GM21737 (cell line): ENCODE measurements around the gene ARHGAP42.
"Not testable (repeated sequence)": the region's sequence is repeated elsewhere in the genome, so short reads cannot be mapped to it uniquely, and the experiment has no call there.

ENCODE experiments used
- ATAC-seq: cut with Tn5 transposase; IDR thresholded peaks from one replicate; pipeline ENCODE4 v1.9.1; 2021; ENCODE audit warnings: mild to moderate bottlenecking, moderate library complexity; ENCODE audit not compliant: unreplicated experiment

ARHGAP42 gene

DNA sequence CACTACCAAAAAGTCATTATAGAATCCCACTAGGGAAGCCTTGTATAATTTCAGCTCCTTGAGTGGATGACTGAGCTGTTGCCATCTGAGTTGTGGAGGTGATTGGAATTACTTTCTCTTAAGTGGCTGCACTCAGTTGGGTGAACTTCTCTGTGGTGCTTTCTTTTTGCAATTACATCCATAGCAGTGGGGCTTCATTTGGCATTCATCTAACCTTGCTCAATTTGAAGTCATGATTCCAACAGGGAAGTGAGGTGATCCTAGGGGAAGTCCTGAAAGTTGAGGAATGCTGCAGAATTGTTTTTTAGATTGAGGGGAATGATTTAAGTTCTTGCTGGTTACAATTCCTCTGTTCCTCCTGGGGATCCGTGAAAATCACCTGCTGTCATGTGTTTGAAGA is 39.6 kb downstream of the ARHGAP42 start:
- no peak for ATAC-seq

DNA sequence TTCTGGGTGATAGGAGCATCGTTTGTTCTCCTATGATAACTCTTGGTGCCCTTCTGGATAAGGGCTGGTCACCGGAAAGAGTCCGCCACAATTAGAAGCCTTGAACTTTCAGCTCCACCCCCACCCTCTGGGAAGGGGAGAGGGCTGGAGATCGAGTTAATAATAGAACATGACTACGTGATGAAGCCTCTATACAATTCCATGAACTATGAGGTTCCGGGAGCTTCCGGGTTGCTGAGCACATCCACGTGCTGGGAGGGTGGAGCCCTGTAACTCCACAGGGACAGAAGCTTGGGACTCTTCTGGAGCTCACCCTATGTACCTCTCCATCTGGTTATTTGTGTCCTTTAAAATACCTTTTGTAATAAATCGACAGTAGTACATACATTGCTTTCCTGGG is 40.3 kb downstream of the ARHGAP42 start:
- ATAC-seq = no peak

DNA sequence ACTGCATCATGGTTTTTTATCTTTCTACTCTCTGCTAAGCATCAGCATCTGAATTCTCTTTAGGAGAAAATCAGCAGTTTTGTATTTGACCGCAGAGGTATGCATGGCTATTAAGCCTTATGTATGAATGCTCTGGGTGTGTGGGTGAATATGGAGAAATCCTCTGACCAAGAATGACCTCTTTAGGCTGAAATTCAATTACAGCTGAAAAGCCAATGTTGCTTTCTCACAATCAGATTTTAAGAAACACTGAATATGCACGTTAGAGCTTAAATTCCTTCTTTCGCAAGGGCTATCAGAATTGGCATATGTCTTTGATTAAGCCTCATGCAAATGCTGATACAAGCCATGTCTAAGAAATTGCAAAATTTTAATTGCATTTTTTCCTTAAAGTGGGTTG is 43.2 kb downstream of the ARHGAP42 start:
- ATAC-seq = no peak

DNA sequence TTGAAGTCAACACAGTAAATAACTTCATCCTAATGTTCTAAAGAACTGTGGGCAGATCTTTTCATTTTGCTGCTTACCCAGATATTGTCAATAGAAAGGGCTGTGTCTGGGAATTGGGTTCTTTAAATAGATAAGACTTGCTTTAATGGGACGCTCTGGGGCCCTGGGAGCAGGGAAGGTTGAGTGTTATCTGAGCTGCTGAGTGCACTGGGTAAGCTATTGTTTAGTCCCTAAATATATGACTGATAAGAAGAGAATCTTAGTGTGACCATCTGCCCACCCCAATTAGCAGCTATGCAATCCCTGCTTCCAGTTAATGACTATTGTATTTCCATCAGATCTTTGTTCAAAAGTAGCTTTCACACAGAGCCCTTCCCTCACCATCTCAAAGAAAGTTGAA is 44.4 kb downstream of the ARHGAP42 start:
- no peak for ATAC-seq

DNA sequence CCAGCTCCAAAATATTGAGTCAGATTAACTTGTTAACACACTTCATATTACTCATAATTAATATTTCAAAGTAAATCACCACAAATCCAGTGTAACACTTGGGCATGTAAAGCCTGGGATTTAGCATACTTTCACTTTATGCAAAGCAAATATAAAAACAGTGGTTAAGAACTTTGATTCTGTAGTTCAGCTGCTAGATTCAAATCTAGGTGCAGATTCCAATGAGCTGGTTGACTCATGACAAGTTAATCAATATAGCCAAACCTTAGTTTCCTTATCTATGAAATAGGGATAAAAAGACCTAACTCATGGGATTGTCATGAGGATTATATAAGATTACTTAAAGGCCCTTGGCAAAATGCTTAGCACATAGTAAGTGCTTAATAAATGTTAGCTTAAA is 45.9 kb downstream of the ARHGAP42 start:
- ATAC-seq = no peak

DNA sequence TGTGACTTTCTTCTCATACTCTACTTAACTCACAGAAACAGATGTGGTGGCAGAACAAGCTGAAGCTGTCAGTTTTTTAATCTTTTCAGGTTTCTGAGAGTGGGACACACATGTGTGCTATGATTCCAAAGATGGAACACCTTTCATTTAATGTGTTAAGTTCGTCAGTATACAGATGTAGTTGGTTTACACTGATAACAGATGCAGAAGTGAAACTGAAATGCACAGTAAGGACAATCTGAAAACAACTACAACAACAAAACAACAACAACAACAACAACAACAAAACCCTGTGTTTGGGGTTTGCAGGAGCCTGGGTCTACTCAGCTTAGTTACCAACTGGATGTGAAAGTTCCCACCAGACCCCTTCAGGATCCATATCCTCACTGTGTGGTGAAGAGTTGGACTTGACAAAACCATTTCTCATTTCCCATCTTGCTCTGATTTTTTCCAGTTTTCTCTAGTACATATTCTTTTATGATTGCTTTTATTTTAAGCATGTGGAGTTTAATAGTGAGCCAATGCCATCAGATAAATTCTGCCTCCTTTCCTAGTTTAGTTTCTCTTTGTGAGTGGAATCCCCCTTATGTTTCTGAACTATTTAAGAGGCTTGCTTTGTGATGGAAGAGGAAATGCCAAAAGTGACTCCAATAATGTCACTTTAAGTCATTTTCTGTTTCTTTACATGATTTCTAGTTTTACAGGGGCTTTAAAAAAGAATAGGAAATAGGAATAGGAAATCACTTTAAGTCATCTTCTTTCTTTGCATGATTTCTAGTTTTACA is 47.8 kb downstream of the ARHGAP42 start:
- ATAC-seq = peak; percentile 54

DNA sequence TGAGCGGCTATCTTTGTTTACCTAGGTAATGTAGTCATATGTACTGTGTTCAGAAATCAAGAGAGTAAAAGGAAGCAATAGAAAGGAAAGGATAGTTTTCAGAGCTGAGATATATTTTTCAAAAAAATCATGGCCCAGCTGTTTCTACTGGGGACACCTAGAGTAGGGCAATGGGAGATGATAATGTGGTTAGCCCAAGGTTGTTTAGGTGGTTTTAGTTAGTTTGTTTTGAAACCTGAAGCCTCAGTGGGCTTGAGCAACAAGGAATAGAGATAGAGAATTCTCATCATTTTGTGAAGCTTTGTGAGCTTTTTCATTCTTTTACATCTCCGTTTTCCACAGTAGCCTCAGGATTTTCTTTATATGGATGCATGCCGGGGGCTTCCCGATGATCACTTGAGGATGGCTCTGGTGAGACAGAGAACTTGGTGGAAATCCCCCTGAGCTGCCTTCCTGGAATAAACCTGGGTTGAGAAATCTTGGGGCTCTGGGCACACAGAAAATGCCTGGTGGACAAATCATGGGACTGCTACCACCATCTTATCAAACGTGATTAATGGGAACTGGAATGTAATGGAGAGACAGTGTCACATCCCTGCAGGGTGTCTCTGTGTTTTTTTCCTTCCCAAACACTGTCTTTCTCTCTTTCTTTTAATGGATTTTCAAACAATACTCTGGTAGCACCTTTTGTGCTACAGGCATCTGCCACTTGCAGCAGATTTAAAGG is 49.0 kb downstream of the ARHGAP42 start:
- no peak for ATAC-seq

DNA sequence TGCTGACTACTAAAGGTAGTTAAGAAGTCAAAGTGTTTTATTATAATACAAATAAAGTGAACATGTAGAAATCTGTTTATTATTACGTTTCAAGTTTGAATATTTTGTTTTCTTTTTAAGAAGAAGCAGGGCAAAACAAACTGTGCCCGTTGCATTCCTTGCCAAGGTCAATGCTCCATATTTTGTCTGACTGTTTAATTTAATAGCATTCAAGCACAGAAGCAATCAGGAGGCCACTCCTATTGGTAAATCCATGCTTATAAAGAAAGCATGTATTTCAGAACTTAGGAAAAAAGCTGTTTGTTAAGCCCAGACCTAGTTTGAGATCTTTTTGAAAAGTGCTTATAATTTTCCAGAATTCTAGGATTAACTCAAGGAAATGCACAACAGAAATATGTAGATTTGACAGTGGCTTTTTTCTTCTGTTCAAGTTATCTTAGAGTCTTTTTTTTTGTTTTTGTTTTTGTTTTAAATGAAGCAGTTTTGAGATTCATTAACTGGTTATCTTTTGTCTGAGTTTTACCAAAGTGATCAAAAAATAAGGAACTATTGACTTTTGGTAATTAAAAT is 51.7 kb downstream of the ARHGAP42 start:
- ATAC-seq = no peak

DNA sequence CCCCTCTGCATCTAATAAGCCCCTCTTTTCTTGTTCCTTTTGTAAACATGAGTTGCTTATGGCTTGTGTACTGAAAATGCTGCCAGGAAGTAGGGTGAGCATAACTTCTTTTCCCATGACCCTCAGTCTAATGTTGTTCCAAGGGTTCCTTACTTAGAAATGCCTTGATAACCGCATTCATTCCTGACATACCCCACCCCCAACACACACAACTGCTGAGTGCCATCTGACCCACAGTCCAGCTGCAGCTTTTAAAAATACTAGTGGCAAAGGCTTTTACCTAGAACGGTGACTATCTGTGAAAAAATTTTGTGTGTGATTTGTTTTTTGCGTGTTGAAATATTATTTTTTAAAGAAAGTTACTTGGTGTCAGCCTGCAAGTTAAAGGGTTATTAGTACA is 52.6 kb downstream of the ARHGAP42 start:
- ATAC-seq = no peak

DNA sequence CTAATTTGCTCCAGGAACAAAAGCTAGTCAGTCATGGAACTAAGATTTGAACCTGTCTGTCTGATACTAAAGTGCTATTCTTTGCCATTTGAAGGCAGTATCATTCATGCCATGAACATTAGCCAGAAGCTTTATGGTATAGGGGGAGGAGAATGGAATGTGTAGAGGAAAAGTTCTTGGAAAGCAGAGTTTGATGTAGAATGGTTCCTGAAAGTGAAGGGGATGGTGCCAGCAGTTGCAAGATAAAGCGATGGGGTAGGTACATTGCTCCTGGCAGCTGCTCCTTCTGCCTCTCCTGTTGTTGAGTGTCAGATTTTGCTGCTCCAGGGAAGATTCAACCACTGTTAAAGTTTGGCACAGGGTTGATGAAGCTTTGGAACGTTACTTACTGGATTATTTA is 53.4 kb downstream of the ARHGAP42 start:
- ATAC-seq = no peak

DNA sequence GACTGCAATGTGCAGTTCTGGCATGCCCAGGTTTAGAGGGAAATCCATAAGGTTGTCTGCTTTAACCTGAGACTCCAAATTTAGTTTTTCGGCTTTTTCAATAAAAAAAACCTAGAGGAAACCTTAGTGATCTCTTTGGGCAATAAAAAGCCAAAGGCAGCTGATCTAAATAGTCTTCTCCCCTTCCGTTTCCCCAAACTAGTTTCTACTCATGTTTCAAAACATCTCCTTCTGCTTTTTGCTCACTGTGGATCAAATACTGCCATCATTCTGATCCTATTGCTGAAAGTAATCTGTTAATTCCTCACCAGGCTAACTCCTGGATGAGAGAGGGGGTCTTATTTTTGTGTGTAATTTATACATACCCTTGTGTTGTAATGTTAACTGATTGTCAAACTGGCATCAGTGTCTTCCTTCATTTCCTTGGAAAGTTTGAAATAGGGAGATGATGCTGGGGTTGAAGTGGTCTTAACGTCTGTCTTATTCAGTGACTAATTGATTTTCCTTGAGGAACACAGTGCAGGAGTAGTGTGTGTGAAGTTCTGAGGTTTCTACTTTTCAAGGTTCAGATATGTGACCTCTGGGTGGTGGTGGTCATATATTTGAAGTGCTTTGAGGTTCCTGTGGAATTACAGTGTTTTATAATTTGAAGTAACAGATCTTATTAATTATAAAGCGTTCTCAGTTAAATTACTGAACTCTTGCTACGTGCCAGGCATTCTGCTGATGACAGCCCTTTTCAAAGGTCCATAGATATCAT is 55.0 kb downstream of the ARHGAP42 start:
- peak; percentile 28 for ATAC-seq

DNA sequence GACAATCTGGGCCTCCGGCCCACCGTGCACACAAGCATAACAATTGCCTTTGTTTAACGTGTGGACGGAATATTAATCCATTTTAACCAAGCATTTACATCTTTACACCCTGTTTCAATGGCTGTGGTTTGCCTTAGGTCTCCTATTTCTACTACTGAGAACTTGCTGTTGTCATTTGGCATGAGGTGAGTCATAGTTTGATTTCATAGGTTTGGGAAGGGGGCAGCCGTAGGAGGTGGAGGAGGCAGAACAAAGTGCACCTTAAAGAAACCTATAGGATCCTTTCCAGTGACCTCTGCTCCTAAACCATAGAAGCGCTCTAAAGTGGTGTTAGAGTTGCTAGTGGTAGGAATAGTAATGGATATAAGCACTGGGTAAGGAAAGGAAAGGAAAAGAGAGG is 59.4 kb downstream of the ARHGAP42 start:
- no peak for ATAC-seq

DNA sequence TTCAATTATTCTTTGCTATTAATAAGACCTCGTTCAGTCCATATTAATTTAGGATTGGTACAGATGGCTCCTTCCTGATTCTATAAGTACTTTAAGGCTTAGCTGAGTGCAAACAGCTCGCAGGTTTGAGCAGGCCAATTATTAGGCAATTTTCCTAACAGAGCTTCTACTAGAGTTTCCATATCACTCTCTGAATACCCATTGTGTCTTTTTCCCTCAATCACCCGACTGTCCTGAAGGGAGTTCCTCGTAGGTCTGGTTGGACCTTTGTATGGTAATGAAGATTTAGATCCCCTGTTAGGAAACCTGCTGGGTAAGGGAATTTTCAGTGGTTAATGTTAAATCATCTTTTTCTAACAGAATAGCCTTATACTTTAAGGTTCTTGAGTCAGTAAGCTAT is 61.1 kb downstream of the ARHGAP42 start:
- no peak for ATAC-seq

DNA sequence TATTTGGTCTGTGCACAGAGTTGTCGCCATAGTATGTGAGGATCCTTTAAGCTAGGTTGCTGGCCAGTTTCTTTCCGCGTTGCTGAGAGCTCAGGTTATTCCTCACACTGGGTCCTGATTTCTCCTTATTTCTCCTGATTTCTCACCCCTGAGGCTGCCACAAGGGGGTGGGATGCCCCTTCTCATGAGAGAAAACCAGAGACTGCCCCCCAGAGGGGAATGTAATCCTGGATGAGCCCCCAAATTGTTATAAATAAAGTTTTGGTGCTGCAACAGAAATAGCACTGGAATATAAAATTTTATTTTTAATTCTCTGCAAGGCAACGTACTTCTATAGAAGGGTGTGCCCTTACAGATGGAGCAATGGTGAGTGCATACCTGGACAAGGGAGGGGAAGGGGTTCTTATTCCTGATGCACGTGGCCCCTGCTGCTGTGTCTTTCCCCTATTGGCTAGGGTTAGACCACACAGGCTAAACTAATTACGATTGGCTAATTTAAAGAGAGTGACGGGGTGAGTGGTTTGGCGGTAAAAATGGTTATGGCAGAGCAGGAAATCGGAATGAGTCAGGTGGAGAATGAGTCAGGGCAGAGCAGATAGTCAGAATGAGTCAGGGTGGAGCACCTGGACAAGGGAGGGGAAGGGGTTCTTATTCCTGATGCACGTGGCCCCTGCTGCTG is 62.9 kb downstream of the ARHGAP42 start:
- ATAC-seq = not testable (repeated sequence)

DNA sequence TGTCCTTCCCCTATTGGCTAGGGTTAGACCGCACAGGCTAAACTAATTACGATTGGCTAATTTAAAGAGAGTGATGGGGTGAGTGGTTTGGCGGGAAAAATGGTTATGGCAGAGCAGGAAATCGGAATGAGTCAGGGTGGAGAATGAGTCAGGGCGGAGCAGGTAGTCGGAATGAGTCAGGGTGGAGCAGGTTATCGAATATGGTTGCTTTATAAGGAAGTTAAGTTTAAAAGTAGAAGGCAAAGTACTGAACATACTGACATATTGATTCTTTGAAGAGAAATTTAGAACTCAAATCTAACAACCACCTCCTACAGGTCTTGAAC is 63.4 kb downstream of the ARHGAP42 start:
- ATAC-seq = not testable (repeated sequence)

DNA sequence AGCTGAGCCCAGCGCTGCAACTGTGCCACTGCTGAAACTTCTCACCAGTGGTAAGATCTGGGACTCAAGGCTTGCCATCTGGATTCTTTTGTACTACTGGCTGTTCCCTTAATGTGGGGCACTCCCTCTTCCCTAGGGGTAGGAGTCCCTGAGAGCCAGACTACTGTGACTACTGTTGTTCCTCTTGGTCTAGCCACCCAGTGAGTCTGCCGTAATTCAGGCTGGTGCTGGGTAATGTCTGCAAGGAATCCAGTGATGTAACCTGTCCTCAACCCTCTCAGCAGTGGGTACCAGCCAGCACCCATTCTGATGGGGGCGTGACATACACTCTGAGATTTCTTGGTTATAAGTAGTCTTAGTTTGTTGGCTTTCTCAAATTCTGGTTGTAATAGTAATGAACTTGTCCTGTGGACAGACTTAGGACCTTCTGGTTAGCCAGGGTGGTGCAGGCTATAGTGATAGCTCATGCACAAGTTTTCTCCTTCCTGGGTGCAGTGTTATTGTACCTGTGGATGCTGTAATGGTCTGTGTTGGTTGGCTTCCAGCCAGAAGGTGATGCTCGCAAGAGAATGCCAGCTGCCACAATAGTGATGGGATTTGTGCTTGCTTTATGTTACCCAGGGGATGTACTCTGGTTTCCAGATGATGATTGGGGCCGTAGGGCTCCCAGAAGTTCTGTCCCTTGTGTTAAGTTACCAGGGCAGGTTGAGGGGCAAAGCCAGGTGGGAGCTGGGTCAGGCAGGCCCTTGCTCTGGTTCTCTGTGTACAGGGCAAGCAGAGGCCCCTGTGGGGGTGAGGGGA is 65.5 kb downstream of the ARHGAP42 start:
- ATAC-seq = no peak

DNA sequence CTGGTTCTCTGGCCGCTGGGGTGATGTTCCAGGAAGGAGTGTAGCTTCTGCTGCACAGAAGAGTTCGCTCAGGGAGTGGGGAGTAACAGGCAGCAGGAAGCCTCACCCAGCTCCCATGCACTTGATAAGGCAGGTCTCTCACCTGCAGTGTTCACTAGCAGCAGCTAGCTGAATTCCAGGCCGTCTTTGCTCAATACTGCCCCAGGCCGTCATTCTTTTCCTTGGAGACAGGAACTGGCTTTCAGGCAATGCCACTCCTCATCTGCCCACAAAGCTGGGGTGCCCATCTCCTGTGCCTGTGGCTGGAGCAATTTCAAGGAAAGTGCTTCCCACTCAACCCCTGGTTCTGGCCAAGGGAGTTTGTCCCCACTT is 66.1 kb downstream of the ARHGAP42 start:
- no peak for ATAC-seq

DNA sequence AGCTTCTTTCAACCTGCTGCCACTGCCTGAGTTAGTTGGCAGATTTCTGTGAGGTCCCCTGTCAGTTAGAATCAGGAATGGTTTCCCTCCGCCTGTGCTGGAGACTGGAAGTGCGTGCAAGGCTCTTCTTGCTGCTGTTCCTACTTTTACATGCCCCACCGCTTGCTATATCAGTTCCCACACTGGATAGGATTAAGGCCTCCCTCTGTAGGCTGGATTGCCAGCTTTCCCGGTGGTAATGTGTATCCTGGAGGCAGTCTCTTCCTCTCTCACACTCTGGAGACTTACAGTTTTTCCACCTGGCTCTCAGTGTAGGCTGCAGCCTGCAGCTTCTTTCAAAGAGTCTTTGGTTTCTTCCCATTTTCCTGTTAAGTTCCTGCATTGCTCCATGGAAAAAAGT is 66.5 kb downstream of the ARHGAP42 start:
- no peak for ATAC-seq

DNA sequence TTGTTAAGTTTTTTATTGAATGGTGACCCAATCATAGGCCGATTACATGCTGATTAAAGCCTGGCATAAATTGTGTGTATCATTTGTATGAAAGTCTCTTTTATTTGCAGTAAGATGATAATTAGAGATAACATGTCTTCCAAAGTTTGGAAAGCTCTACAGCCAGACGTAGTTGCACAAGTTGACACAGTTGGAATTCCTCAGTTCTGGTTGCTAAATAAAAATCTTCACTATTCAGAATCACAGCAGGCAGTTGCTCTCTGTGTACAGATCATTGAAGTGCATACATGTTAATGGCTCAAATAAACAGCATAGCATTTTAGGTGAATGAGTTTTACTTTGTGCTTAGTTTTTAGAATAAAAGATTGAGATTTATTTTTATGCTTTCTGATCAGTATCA is 69.5 kb downstream of the ARHGAP42 start:
- ATAC-seq = no peak

DNA sequence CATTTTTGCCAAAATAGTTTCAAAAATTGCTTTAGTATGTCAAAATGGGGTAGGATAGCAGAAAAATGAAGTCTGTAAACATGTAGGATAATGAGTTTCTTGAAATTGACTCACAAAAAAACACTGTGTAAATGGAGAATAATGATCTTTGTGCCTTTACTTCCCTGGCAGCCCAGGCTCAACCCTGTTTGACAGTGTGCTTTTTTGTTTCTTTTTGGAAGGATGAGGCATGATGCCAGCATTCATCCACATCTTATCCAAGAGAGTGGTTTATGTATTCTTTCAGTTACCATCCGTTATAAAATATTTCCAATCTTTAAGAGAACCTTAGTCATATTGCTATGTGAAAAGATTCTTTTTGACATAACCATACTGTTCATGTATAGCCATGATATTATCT is 70.6 kb downstream of the ARHGAP42 start:
- ATAC-seq = no peak
